Caco-2 (cell line): ENCODE measurements around the gene PCID2. TPM values are rescaled to one million over a fixed set of nuclear protein-coding genes. Genes with fewer than 3 reads are reported as not detected.

ENCODE experiments used
- BruUV-seq: library from RNA; stranded (reverse); fragments of 400-500 nt; replicated peaks from 2 replicates; lab custom pipeline; 2021; lab: Mats Ljungman, UMichigan
- CTCF ChIA-PET: fragments of 300-600 bp; sonication (Branson Sonifier 250); formaldehyde crosslinking; loops from one replicate; lab custom pipeline; 2022; ENCODE audit warnings: antibody characterized with exemption; lab: Charles Lee
- POLR2A ChIA-PET: fragments of 300-600 bp; sonication (Branson Sonifier 250); formaldehyde crosslinking; loops from one replicate; lab custom pipeline; 2022; ENCODE audit warnings: antibody characterized with exemption; lab: Charles Lee
- DNase-seq, 2 experiments: peaks; one replicate each; pipeline versions ENCODE4 v3.0.0 to v3.0.0-alpha.2; 2020 to 2022
- H3K27me3 ChIP-seq: replicated peaks from 2 replicates; pipeline ENCODE4 v1.6.0; 2011; ENCODE audit warnings: low read length; ENCODE audit not compliant: control insufficient read depth, insufficient read depth
- H3K36me3 ChIP-seq: 2 replicates; pipeline ENCODE4 v1.5.1; 2011; ENCODE audit warnings: low read length; ENCODE audit not compliant: control insufficient read depth, insufficient read depth
- H3K4me1 ChIP-seq: fragments of 250-450 bp; sonication (Bioruptor Pico); 2 replicates; pipeline ENCODE4 v1.5.1; 2020; ENCODE audit warnings: mild to moderate bottlenecking
- H3K4me3 ChIP-seq: 2 replicates; pipeline ENCODE4 v1.5.1; 2011; ENCODE audit warnings: low read depth, mild to moderate bottlenecking, control low read depth, low read length
- H3K9me3 ChIP-seq: fragments of 250-450 bp; sonication (Bioruptor Pico); 2 replicates; pipeline ENCODE4 v1.5.1; 2020; ENCODE audit warnings: mild to moderate bottlenecking, moderate library complexity
- H3K27ac Mint-ChIP-seq: one replicate; pipeline ENCODE4 v1.8.0; 2022; ENCODE audit warnings: mixed read lengths; ENCODE audit not compliant: unreplicated experiment
- H3K27me3 Mint-ChIP-seq: one replicate; pipeline ENCODE4 v1.8.0; 2022; ENCODE audit warnings: mixed read lengths; ENCODE audit not compliant: insufficient read depth, unreplicated experiment
- H3K36me3 Mint-ChIP-seq: one replicate; pipeline ENCODE4 v1.8.0; 2022; ENCODE audit warnings: mild to moderate bottlenecking, mixed read lengths; ENCODE audit not compliant: insufficient read depth, unreplicated experiment
- H3K4me1 Mint-ChIP-seq: one replicate; pipeline ENCODE4 v1.8.0; 2022; ENCODE audit warnings: low read depth, mixed read lengths; ENCODE audit not compliant: unreplicated experiment
- H3K4me3 Mint-ChIP-seq: one replicate; pipeline ENCODE4 v1.8.0; 2022; ENCODE audit warnings: mild to moderate bottlenecking, moderate library complexity, mixed read lengths; ENCODE audit not compliant: unreplicated experiment
- H3K9me3 Mint-ChIP-seq: one replicate; pipeline ENCODE4 v1.8.0; 2022; ENCODE audit warnings: mixed read lengths; ENCODE audit not compliant: unreplicated experiment
- intact Hi-C: fragments of 100-400 bp; cut with micrococcal nuclease; formaldehyde crosslinking; loops from one replicate; pipeline ENCODE4 v1.10.0; 2022; ENCODE audit not compliant: unreplicated experiment
- total RNA-seq: library from RNA; stranded (reverse); gene quantifications from 2 replicates; pipeline ENCODE4 v1.2.3, GENCODE V29; 2022
- TF ChIP-seq, protein P1 (sequence below), 2 experiments: fragments of 200-600 bp in 1 of 2; IDR thresholded peaks; 1 replicate in 1 of 2; 2 replicates in 1 of 2; pipeline versions ENCODE4 v1.5.1 to v1.8.0; 2011 to 2022; ENCODE audit warnings: antibody characterized with exemption in 1 of 2, control low read depth in 1 of 2, inconsistent platforms in 1 of 2, low read depth in 1 of 2, low read length in 1 of 2, mild to moderate bottlenecking in 1 of 2, moderate library complexity in 1 of 2; ENCODE audit not compliant: insufficient read depth in 1 of 2, severe bottlenecking in 1 of 2, unreplicated experiment in 1 of 2

Gene PCID2
- total RNA-seq, 1 experiment from 2014 or later: 81.5 TPM

DNA sequence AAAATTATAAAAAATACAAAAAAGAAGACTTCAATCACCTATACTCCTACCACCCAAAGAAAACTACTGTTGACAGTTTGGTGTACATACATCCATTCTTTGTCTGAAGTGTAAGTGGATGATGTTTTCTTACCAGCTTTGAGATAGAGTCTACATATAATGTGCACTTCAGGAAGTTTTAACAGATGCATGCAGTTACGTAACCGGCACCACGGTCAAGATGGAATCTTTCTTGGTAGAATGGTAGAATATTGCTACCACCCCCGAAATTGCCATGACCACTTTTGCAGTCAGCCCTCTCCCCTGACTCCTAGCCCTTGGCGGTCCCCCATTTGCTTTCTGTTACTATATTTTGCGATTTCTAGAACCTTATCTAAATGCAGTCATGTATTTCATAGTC, 2.4 kb upstream of the PCID2 start:
- BruUV-seq: TSS peak; percentile 49
- TF ChIP-seq, protein P1, sequence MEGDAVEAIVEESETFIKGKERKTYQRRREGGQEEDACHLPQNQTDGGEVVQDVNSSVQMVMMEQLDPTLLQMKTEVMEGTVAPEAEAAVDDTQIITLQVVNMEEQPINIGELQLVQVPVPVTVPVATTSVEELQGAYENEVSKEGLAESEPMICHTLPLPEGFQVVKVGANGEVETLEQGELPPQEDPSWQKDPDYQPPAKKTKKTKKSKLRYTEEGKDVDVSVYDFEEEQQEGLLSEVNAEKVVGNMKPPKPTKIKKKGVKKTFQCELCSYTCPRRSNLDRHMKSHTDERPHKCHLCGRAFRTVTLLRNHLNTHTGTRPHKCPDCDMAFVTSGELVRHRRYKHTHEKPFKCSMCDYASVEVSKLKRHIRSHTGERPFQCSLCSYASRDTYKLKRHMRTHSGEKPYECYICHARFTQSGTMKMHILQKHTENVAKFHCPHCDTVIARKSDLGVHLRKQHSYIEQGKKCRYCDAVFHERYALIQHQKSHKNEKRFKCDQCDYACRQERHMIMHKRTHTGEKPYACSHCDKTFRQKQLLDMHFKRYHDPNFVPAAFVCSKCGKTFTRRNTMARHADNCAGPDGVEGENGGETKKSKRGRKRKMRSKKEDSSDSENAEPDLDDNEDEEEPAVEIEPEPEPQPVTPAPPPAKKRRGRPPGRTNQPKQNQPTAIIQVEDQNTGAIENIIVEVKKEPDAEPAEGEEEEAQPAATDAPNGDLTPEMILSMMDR (IDR thresholded peaks at IDR 0.05; ENCODE audit: insufficient read depth in 1 of 2, low read depth in 1 of 2, low read length in 1 of 2, severe bottlenecking in 1 of 2, unreplicated experiment in 1 of 2): no peak
- no peaks in the 10 kb centered on the region for H3K27me3 ChIP-seq
- H3K4me1 ChIP-seq: peaks cover 4% of the 10 kb centered on the region; the same call in 1 of the 2 replicates
- no peaks in the 10 kb centered on the region for H3K9me3 Mint-ChIP-seq
- H3K4me3 ChIP-seq: peak overlapping the region; percentile 89
- peak overlapping the region; percentile 74 for H3K4me3 Mint-ChIP-seq
- H3K36me3 Mint-ChIP-seq: peaks cover 40% of the 10 kb centered on the region
- H3K4me1 Mint-ChIP-seq: peaks cover 17% of the 10 kb centered on the region
- CTCF ChIA-PET: no interaction called here
- H3K27ac Mint-ChIP-seq: no peak overlapping the region
- peaks cover 7% of the 10 kb centered on the region; the same call in 1 of the 2 replicates for H3K36me3 ChIP-seq
- no peaks in the 10 kb centered on the region for H3K9me3 ChIP-seq
- POLR2A ChIA-PET: no interaction called here
- no peaks in the 10 kb centered on the region for H3K27me3 Mint-ChIP-seq
- intact Hi-C loops: no loop called here
- DNase-seq: no peak

DNA sequence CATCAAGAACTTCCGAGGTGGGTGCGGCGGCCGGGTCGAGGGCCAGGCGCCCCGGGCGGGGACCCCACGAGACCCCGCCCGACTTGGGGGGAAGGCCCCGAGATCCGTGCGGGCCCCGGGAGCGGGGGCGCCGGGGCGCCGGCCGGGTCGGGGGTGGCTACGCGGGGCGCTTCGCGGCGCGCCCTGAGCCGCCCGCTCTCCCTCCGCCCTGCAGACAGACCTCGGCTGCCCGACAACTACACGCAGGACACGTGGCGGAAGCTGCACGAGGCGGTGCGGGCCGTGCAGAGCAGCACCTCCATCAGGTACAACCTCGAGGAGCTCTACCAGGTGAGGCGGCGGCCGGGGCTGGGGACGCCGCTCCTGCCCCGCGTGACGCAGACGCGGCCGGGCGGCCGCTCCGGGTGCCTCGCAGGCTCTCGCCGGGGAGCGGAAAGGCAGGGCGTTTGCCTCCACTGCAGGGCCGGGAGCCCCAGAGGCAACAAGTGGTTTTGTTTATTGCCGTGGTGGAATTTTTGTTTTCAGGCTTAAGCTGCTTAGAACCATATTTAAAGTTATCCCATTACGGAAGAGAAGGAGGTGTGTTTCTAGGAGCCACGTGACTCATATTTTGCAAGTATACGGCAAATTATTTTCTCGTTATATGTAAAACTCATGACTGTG, 1.4 kb upstream of the PCID2 start:
- CTCF ChIA-PET: no interaction called here
- TF ChIP-seq, protein P1 (IDR thresholded peaks at IDR 0.05; ENCODE audit: insufficient read depth in 1 of 2, low read depth in 1 of 2, low read length in 1 of 2, severe bottlenecking in 1 of 2, unreplicated experiment in 1 of 2): no peak
- Mint-ChIP-seq H3K4me3 (peak overlapping the region; percentile 74), H3K36me3 (peaks cover 45% of the 10 kb centered on the region), H3K27ac (peak overlapping the region; percentile 73), H3K9me3 (no peaks in the 10 kb centered on the region), H3K4me1 (peaks cover 23% of the 10 kb centered on the region), H3K27me3 (no peaks in the 10 kb centered on the region)
- intact Hi-C loops: loop anchor here (10.0 kb wide), 2 partner anchors 175 to 265 kb away; no protein-coding TSS in a partner anchor
- peaks cover 4% of the 10 kb centered on the region; the same call in 1 of the 2 replicates for H3K4me1 ChIP-seq
- peak; percentile 86 to 87 for DNase-seq
- POLR2A ChIA-PET: interaction anchor here (0.8 to 1.9 kb wide), 5 partner anchors 9 to 153 kb away, joined by 3 to 14 read pairs (median 4); no protein-coding TSS in a partner anchor
- H3K27me3 ChIP-seq: no peaks in the 10 kb centered on the region
- peaks cover 7% of the 10 kb centered on the region; the same call in 1 of the 2 replicates for H3K36me3 ChIP-seq
- BruUV-seq: no TSS peak
- no peaks in the 10 kb centered on the region for H3K9me3 ChIP-seq
- H3K4me3 ChIP-seq: peak overlapping the region; percentile 89

DNA sequence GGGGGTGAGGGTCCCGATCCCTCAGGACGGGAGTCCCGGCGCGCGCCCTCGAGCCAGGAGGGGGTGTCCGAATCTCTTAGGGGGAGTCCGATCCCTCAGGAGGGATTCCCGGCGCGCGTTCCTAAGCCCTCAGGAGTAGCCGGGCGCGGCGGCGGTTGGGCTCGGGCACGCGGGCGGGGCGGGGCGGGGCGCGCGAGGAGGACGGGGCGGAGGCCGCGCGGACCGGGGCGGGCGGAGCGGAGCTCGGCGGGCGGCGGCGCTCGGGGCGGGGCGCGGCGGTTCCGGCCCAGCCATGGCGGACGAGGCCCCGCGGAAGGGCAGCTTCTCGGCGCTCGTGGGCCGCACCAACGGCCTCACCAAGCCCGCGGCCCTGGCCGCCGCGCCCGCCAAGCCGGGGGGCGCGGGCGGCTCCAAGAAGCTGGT, 878 bp upstream of the PCID2 start, which contains the start of gene CUL4A:
Gene CUL4A, plus strand, starts transcription at position 278 of the 423 bp plus-strand sequence. Its CDS starts 15 bp downstream, at position 293.
- H3K36me3 ChIP-seq: peaks cover 9% of the 10 kb centered on the region; the same call in 1 of the 2 replicates
- peaks cover 4% of the 10 kb centered on the region; the same call in 1 of the 2 replicates for H3K4me1 ChIP-seq
- ChIA-PET POLR2A (interaction anchor here (0.5 to 1.9 kb wide), 10 partner anchors 9 to 304 kb away, joined by 3 to 14 read pairs (median 4); no protein-coding TSS in a partner anchor), CTCF (no interaction called here)
- H3K27me3 Mint-ChIP-seq: no peaks in the 10 kb centered on the region
- TF ChIP-seq, protein P1 (IDR thresholded peaks at IDR 0.05; ENCODE audit: insufficient read depth in 1 of 2, low read depth in 1 of 2, low read length in 1 of 2, severe bottlenecking in 1 of 2, unreplicated experiment in 1 of 2): no peak
- intact Hi-C loops: loop anchor here (10.0 kb wide), 2 partner anchors 175 to 265 kb away; no protein-coding TSS in a partner anchor
- peaks cover 49% of the 10 kb centered on the region for H3K36me3 Mint-ChIP-seq
- peak; percentile 87 to 90 for DNase-seq
- H3K4me1 Mint-ChIP-seq: peaks cover 23% of the 10 kb centered on the region
- H3K4me3 Mint-ChIP-seq: peak within 1 kb of the TSS; percentile 76
- BruUV-seq: no TSS peak
- H3K27ac Mint-ChIP-seq: peak within 1 kb of the TSS; percentile 73
- H3K9me3 Mint-ChIP-seq: no peaks in the 10 kb centered on the region
- peak within 1 kb of the TSS; percentile 89 for H3K4me3 ChIP-seq
- no peaks in the 10 kb centered on the region for H3K27me3 ChIP-seq
- H3K9me3 ChIP-seq: no peaks in the 10 kb centered on the region
